ENCODE data around the gene RGS14. TPM values are rescaled to one million over a fixed set of nuclear protein-coding genes. Genes with fewer than 3 reads are reported as not detected.
A peak's percentile ranks its signal among the peaks of the same experiment; 100 is the strongest.

RGS14 gene
- total and polyA plus RNA-seq, 2 experiments from 2014 or later, result 23.5 to 37.9 TPM

GRCh38 chr5:177309351-177310191 lies 48.2 kb upstream of the RGS14 start:
- peaks cover 26% of the 10 kb centered on the region for H3K36me3 Mint-ChIP-seq (ENCODE audit: low read depth)
- Histone ChIP-seq H3K4me1 (ENCODE audit: insufficient read depth) (peaks cover 18% of the 10 kb centered on the region), H3K9me2 (ENCODE audit: insufficient read depth) (no peaks in the 10 kb centered on the region), H2AFZ (no peak overlapping the region), H3K27ac (ENCODE audit: low read depth) (no peak overlapping the region), H3K36me3 (ENCODE audit: insufficient read depth) (peaks cover 17% of the 10 kb centered on the region), H3K4me2 (no peak overlapping the region), H4K20me1 (replicated peaks; ENCODE audit: insufficient read depth) (peaks cover 22% of the 10 kb centered on the region), H3F3A (replicated peaks; ENCODE audit: low read depth) (peaks cover 25% of the 10 kb centered on the region), H3K4me3 (no peak overlapping the region), H3K79me2 (replicated peaks; ENCODE audit: insufficient read depth) (peaks cover 13% of the 10 kb centered on the region), H3K27me3 (ENCODE audit: insufficient read depth) (no peaks in the 10 kb centered on the region)
- H3K9me3 Mint-ChIP-seq, result no peaks in the 10 kb centered on the region; the same call in 2 of the 3 replicates
- H3K4me1 Mint-ChIP-seq, result peaks cover 31% of the 10 kb centered on the region
- DNase-seq (ENCODE audit: low spot score) (peak; percentile 93), ATAC-seq (peak; percentile 34)
- peaks cover 15% of the 10 kb centered on the region for H3K27me3 Mint-ChIP-seq (ENCODE audit: insufficient read depth, low read depth, poor library complexity)
- no peak overlapping the region for H3K27ac Mint-ChIP-seq
- TF ChIP-seq POLR2AphosphoS5 (IDR thresholded peaks at IDR 0.05; ENCODE audit: low read depth), result no peak
- TF ChIP-seq, protein P1, sequence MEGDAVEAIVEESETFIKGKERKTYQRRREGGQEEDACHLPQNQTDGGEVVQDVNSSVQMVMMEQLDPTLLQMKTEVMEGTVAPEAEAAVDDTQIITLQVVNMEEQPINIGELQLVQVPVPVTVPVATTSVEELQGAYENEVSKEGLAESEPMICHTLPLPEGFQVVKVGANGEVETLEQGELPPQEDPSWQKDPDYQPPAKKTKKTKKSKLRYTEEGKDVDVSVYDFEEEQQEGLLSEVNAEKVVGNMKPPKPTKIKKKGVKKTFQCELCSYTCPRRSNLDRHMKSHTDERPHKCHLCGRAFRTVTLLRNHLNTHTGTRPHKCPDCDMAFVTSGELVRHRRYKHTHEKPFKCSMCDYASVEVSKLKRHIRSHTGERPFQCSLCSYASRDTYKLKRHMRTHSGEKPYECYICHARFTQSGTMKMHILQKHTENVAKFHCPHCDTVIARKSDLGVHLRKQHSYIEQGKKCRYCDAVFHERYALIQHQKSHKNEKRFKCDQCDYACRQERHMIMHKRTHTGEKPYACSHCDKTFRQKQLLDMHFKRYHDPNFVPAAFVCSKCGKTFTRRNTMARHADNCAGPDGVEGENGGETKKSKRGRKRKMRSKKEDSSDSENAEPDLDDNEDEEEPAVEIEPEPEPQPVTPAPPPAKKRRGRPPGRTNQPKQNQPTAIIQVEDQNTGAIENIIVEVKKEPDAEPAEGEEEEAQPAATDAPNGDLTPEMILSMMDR (conservative IDR thresholded peaks at IDR 0.05; ENCODE audit: low read depth in 2 of 2), result peak; percentile 94 to 97
- peak overlapping the region; percentile 52 for H3K4me3 Mint-ChIP-seq

DNA sequence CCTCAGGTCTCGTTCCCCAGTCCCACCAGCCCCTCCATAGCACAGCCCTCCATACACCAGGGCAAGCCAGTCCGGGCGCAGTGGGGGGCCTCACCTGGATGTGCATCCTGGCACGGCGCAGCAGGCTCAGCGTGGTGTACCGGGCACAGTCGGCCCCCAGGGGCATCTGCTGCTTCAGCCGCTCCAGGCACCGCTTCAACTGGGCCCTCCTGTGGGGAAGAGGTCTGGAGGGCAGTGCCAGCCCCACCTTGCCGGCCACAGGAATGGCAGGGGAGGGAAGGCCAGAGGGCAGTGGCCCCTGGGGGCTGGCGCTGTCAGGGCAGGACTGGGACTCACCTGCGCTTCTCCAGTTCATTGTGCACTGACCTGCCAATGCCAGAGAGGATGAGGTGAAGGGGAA lies 47.4 kb upstream of the RGS14 start:
- Histone ChIP-seq H3K4me2 (peak overlapping the region; percentile 88; the same call in 1 of the 2 replicates), H3K4me1 (ENCODE audit: insufficient read depth) (peaks cover 12% of the 10 kb centered on the region), H3F3A (replicated peaks; ENCODE audit: low read depth) (peaks cover 25% of the 10 kb centered on the region), H3K4me3 (peak overlapping the region; percentile 69; the same call in 1 of the 2 replicates), H2AFZ (no peak overlapping the region), H4K20me1 (replicated peaks; ENCODE audit: insufficient read depth) (peaks cover 15% of the 10 kb centered on the region), H3K27ac (ENCODE audit: low read depth) (no peak overlapping the region), H3K9me2 (ENCODE audit: insufficient read depth) (no peaks in the 10 kb centered on the region), H3K27me3 (ENCODE audit: insufficient read depth) (no peaks in the 10 kb centered on the region), H3K36me3 (ENCODE audit: insufficient read depth) (peaks cover 13% of the 10 kb centered on the region), H3K79me2 (replicated peaks; ENCODE audit: insufficient read depth) (peaks cover 5% of the 10 kb centered on the region)
- peaks cover 18% of the 10 kb centered on the region for H3K36me3 Mint-ChIP-seq (ENCODE audit: low read depth)
- DNase-seq (ENCODE audit: low spot score) (no peak), ATAC-seq (no peak)
- H3K4me1 Mint-ChIP-seq, result peaks cover 24% of the 10 kb centered on the region
- TF ChIP-seq POLR2AphosphoS5 (IDR thresholded peaks at IDR 0.05; ENCODE audit: low read depth), result no peak
- no peak for TF ChIP-seq NANOG (IDR thresholded peaks at IDR 0.05; ENCODE audit: borderline replicate concordance)
- no peak for TF ChIP-seq EZH2phosphoT487 (IDR thresholded peaks at IDR 0.05; ENCODE audit: unreplicated experiment)
- no peak for TF ChIP-seq REST (IDR thresholded peaks at IDR 0.05; ENCODE audit: unreplicated experiment)
- no peak for TF ChIP-seq JUNB (IDR thresholded peaks at IDR 0.05; ENCODE audit: unreplicated experiment)
- TF ChIP-seq, protein P2, sequence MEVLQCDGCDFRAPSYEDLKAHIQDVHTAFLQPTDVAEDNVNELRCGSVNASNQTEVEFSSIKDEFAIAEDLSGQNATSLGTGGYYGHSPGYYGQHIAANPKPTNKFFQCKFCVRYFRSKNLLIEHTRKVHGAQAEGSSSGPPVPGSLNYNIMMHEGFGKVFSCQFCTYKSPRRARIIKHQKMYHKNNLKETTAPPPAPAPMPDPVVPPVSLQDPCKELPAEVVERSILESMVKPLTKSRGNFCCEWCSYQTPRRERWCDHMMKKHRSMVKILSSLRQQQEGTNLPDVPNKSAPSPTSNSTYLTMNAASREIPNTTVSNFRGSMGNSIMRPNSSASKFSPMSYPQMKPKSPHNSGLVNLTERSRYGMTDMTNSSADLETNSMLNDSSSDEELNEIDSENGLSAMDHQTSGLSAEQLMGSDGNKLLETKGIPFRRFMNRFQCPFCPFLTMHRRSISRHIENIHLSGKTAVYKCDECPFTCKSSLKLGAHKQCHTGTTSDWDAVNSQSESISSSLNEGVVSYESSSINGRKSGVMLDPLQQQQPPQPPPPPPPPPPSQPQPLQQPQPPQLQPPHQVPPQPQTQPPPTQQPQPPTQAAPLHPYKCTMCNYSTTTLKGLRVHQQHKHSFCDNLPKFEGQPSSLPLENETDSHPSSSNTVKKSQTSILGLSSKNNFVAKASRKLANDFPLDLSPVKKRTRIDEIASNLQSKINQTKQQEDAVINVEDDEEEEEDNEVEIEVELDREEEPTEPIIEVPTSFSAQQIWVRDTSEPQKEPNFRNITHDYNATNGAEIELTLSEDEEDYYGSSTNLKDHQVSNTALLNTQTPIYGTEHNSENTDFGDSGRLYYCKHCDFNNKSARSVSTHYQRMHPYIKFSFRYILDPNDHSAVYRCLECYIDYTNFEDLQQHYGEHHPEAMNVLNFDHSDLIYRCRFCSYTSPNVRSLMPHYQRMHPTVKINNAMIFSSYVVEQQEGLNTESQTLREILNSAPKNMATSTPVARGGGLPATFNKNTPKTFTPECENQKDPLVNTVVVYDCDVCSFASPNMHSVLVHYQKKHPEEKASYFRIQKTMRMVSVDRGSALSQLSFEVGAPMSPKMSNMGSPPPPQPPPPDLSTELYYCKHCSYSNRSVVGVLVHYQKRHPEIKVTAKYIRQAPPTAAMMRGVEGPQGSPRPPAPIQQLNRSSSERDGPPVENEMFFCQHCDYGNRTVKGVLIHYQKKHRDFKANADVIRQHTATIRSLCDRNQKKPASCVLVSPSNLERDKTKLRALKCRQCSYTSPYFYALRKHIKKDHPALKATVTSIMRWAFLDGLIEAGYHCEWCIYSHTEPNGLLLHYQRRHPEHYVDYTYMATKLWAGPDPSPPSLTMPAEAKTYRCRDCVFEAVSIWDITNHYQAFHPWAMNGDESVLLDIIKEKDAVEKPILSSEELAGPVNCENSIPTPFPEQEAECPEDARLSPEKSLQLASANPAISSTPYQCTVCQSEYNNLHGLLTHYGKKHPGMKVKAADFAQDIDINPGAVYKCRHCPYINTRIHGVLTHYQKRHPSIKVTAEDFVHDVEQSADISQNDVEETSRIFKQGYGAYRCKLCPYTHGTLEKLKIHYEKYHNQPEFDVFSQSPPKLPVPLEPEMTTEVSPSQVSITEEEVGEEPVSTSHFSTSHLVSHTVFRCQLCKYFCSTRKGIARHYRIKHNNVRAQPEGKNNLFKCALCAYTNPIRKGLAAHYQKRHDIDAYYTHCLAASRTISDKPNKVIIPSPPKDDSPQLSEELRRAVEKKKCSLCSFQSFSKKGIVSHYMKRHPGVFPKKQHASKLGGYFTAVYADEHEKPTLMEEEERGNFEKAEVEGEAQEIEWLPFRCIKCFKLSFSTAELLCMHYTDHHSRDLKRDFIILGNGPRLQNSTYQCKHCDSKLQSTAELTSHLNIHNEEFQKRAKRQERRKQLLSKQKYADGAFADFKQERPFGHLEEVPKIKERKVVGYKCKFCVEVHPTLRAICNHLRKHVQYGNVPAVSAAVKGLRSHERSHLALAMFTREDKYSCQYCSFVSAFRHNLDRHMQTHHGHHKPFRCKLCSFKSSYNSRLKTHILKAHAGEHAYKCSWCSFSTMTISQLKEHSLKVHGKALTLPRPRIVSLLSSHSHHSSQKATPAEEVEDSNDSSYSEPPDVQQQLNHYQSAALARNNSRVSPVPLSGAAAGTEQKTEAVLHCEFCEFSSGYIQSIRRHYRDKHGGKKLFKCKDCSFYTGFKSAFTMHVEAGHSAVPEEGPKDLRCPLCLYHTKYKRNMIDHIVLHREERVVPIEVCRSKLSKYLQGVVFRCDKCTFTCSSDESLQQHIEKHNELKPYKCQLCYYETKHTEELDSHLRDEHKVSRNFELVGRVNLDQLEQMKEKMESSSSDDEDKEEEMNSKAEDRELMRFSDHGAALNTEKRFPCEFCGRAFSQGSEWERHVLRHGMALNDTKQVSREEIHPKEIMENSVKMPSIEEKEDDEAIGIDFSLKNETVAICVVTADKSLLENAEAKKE (CRISPR knock-in tag; IDR thresholded peaks at IDR 0.05), result no peak
- peaks cover 13% of the 10 kb centered on the region for H3K27me3 Mint-ChIP-seq (ENCODE audit: insufficient read depth, low read depth, poor library complexity)
- no peaks in the 10 kb centered on the region; the same call in 2 of the 3 replicates for H3K9me3 Mint-ChIP-seq
- H3K27ac Mint-ChIP-seq, result no peak overlapping the region
- H3K4me3 Mint-ChIP-seq, result peak overlapping the region; percentile 75; the same call in 1 of the 3 replicates

All from GM23338 (cell line).